HL-60 (cell line): ENCODE measurements around the gene EIPR1.

ENCODE experiments used
- DNase-seq, 2 experiments: peaks; one replicate each; pipeline ENCODE4 v3.0.0-alpha.2; 2010 to 2020; ENCODE audit warnings: low read depth in 1 of 2, low spot score in 1 of 2
- H3K27ac ChIP-seq: fragments of 250-450 bp; sonication (Bioruptor Pico); replicated peaks from 2 replicates; pipeline ENCODE4 v1.5.1; 2020; ENCODE audit warnings: mild to moderate bottlenecking, moderate library complexity
- H3K27me3 ChIP-seq: fragments of 250-450 bp; sonication (Bioruptor Pico); 2 replicates; pipeline ENCODE4 v1.5.1; 2021; ENCODE audit warnings: mild to moderate bottlenecking, moderate library complexity; ENCODE audit not compliant: insufficient read depth, poor library complexity, severe bottlenecking
- H3K4me3 ChIP-seq: replicated peaks from 2 replicates; pipeline ENCODE4 v1.5.1; 2011; ENCODE audit warnings: mild to moderate bottlenecking, control low read depth, low read length; ENCODE audit not compliant: insufficient read depth
- CTCF ChIP-seq: IDR thresholded peaks from one replicate; pipeline ENCODE4 v1.5.1; 2011; ENCODE audit warnings: low read length, control low read depth, inconsistent platforms; ENCODE audit not compliant: insufficient read depth
- GABPA ChIP-seq: IDR thresholded peaks from 2 replicates; pipeline ENCODE4 v1.6.1; 2012; ENCODE audit warnings: low read depth
- POLR2AphosphoS5 ChIP-seq: IDR thresholded peaks from 2 replicates; pipeline ENCODE4 v1.6.1; 2012; ENCODE audit warnings: low read depth
- REST ChIP-seq: IDR thresholded peaks from 2 replicates; pipeline ENCODE4 v1.6.1; 2012; ENCODE audit warnings: low read depth; ENCODE audit not compliant: insufficient replicate concordance
- SPI1 ChIP-seq: IDR thresholded peaks from 2 replicates; pipeline ENCODE4 v1.6.1; 2012; ENCODE audit warnings: low read depth, mild to moderate bottlenecking, borderline replicate concordance

Gene EIPR1

GRCh38 chr2:3162442-3163077, 215.1 kb downstream of the EIPR1 start:
- no peak overlapping the region for H3K4me3 ChIP-seq
- TF ChIP-seq SPI1 (no peak), POLR2AphosphoS5 (no peak), CTCF (no peak), GABPA (no peak), REST (no peak)

GRCh38 chr2:3160751-3161330, 216.8 kb downstream of the EIPR1 start:
- TF ChIP-seq GABPA (no peak), SPI1 (no peak), POLR2AphosphoS5 (no peak), REST (no peak), CTCF (no peak)
- H3K4me3 ChIP-seq: no peak overlapping the region

More at GRCh38 chr2:3162442-3163077, 215.1 kb downstream of the EIPR1 start:
- no peaks in the 10 kb centered on the region for H3K27me3 ChIP-seq
- no peak overlapping the region for H3K27ac ChIP-seq
- no peak for DNase-seq

GRCh38 chr2:3159782-3160545, 217.7 kb downstream of the EIPR1 start:
- Histone ChIP-seq H3K27ac (no peak overlapping the region), H3K27me3 (no peaks in the 10 kb centered on the region), H3K4me3 (no peak overlapping the region)
- no peak for DNase-seq
- TF ChIP-seq GABPA (no peak), SPI1 (no peak), POLR2AphosphoS5 (no peak), CTCF (no peak), REST (no peak)

More at GRCh38 chr2:3160751-3161330, 216.8 kb downstream of the EIPR1 start:
- Histone ChIP-seq H3K27ac (no peak overlapping the region), H3K27me3 (no peaks in the 10 kb centered on the region)
- DNase-seq: no peak
